ENCODE data around the gene MEX3B.

GRCh38 chr15:82074610-82075009 lies 28.8 kb upstream of the MEX3B start:
- TF ChIP-seq POLR2A (IDR thresholded peaks at IDR 0.05) = no peak
- no peak for TF ChIP-seq CTCF (IDR thresholded peaks at IDR 0.05)
- TF ChIP-seq POLR2AphosphoS5 (IDR thresholded peaks at IDR 0.05) = no peak

All from breast epithelium (tissue), 3 donors.